DMS153 treated with DMSO at 0.1 percent for 48 hours (cell line): ENCODE results near the gene ZNF770.
"Not testable (repeated sequence)": the region's sequence is repeated elsewhere in the genome, so short reads cannot be mapped to it uniquely, and the experiment has no call there.

Experiments
- DNase-seq: peaks from one replicate; lab custom pipeline; 2025; ENCODE audit not compliant: unreplicated experiment; lab: John Stamatoyannopoulos, UW

The ZNF770 gene

GRCh38 chr15:34976073-34976472 lies 12.0 kb downstream of the ZNF770 start:
- DNase-seq: no peak

GRCh38 chr15:34973512-34973911 lies 14.6 kb downstream of the ZNF770 start:
- no peak for DNase-seq

GRCh38 chr15:34970098-34970643 lies 17.9 kb downstream of the ZNF770 start:
- DNase-seq: not testable (repeated sequence)

- peak; percentile 37 for DNase-seq
Measured at GRCh38 chr15:34969340-34970097, 18.6 kb downstream of the ZNF770 start, which contains the start of gene AQR. Gene AQR, minus strand, starts transcription at chr15:34969742. Its CDS starts 129 bp downstream, at chr15:34969613.

- no peak for DNase-seq
Measured at GRCh38 chr15:34964277-34964676, 23.8 kb downstream of the ZNF770 start.

- DNase-seq: no peak
Measured at GRCh38 chr15:34953851-34954250, 34.2 kb downstream of the ZNF770 start.

GRCh38 chr15:34952481-34952880 lies 35.6 kb downstream of the ZNF770 start:
- no peak for DNase-seq

GRCh38 chr15:34951993-34952392 lies 36.1 kb downstream of the ZNF770 start:
- DNase-seq: no peak

GRCh38 chr15:34944936-34945335 lies 43.2 kb downstream of the ZNF770 start:
- DNase-seq: no peak

GRCh38 chr15:34943711-34944110 lies 44.4 kb downstream of the ZNF770 start:
- DNase-seq: no peak

GRCh38 chr15:34943264-34943663 lies 44.8 kb downstream of the ZNF770 start:
- not testable (repeated sequence) for DNase-seq

- no peak for DNase-seq
Measured at GRCh38 chr15:34942363-34942762, 45.7 kb downstream of the ZNF770 start.

GRCh38 chr15:34941831-34942230 lies 46.3 kb downstream of the ZNF770 start:
- DNase-seq: no peak

GRCh38 chr15:34941185-34941698 lies 46.8 kb downstream of the ZNF770 start:
- DNase-seq: no peak

GRCh38 chr15:34933432-34933975 lies 54.6 kb downstream of the ZNF770 start:
- DNase-seq: no peak

GRCh38 chr15:34928349-34928748 lies 59.7 kb downstream of the ZNF770 start:
- DNase-seq: not testable (repeated sequence)
